HepG2 (cell line): ENCODE results near the gene MGST2. TPM values are rescaled to one million over a fixed set of nuclear protein-coding genes. Genes with fewer than 3 reads are reported as not detected.

Experiments used
- ARID2 ChIP-seq: sonication (generic); formaldehyde crosslinking; IDR thresholded peaks from 2 replicates; pipeline ENCODE4 v1.8.1; 2022; ENCODE audit warnings: mild to moderate bottlenecking, missing genetic modification reagents, borderline replicate concordance
- ARNT2 ChIP-seq: sonication (generic); formaldehyde crosslinking; IDR thresholded peaks from 2 replicates; pipeline ENCODE4 v1.8.0; 2022; ENCODE audit warnings: mild to moderate bottlenecking, low read depth, missing genetic modification reagents, moderate library complexity
- ATF5 ChIP-seq: sonication (generic); formaldehyde crosslinking; IDR thresholded peaks from 2 replicates; pipeline ENCODE4 v1.4.0; 2020; ENCODE audit warnings: mild to moderate bottlenecking, low read depth, missing genetic modification reagents
- CCAR2 ChIP-seq: fragments of 200-400 bp; formaldehyde crosslinking; optimal IDR thresholded peaks from 2 replicates; pipeline ENCODE3; 2018; ENCODE audit warnings: low read depth, mild to moderate bottlenecking, low read length, moderate library complexity
- CREB1 ChIP-seq, 2 experiments: fragments of 450-650 bp in 1 of 2; IDR thresholded peaks; 2 replicates each; pipeline ENCODE4 v1.6.1; 2016 to 2017; ENCODE audit warnings: control low read depth in 1 of 2, mild to moderate bottlenecking in 1 of 2, missing compliant biosample characterization in 1 of 2, missing genetic modification characterization in 1 of 2
- FOSL2 ChIP-seq: sonication (generic); formaldehyde crosslinking; IDR thresholded peaks from 2 replicates; pipeline ENCODE4 v1.4.0; 2020; ENCODE audit warnings: missing genetic modification reagents
- FOXM1 ChIP-seq: sonication (generic); formaldehyde crosslinking; IDR thresholded peaks from 2 replicates; pipeline ENCODE4 v1.5.0; 2020; ENCODE audit warnings: missing genetic modification reagents
- FOXO1 ChIP-seq: sonication (generic); formaldehyde crosslinking; IDR thresholded peaks from 2 replicates; pipeline ENCODE4 v1.4.0; 2020; ENCODE audit warnings: missing genetic modification reagents
- GRHL1 ChIP-seq: sonication (generic); formaldehyde crosslinking; conservative IDR thresholded peaks from 2 replicates; pipeline ENCODE4 v1.8.0; 2022; ENCODE audit warnings: missing genetic modification reagents
- PAWR ChIP-seq: sonication (generic); formaldehyde crosslinking; IDR thresholded peaks from 2 replicates; pipeline ENCODE4 v1.4.0; 2020; ENCODE audit warnings: missing genetic modification reagents, mild to moderate bottlenecking, borderline replicate concordance
- RARA ChIP-seq: IDR thresholded peaks from 2 replicates; pipeline ENCODE4 v1.6.1; 2016; ENCODE audit warnings: missing genetic modification reagents, missing compliant biosample characterization
- SOX6 ChIP-seq, 2 experiments: fragments of 450-650 bp in 1 of 2; sonication (generic) in 1 of 2; formaldehyde crosslinking in 1 of 2; IDR thresholded peaks; 2 replicates each; pipeline versions ENCODE4 v1.4.0 to v1.6.1; 2017 to 2020; ENCODE audit warnings: antibody characterized with exemption in 1 of 2, mild to moderate bottlenecking in 1 of 2, missing genetic modification reagents in 1 of 2
- THRA ChIP-seq: sonication (generic); formaldehyde crosslinking; IDR thresholded peaks from 2 replicates; pipeline ENCODE4 v1.4.0; 2020; ENCODE audit warnings: missing genetic modification reagents, borderline replicate concordance
- ZFP90 ChIP-seq: sonication (generic); formaldehyde crosslinking; IDR thresholded peaks from 2 replicates; pipeline ENCODE4 v1.8.0; 2022; ENCODE audit warnings: missing genetic modification reagents, mild to moderate bottlenecking, inconsistent platforms, borderline replicate concordance
- ZNF17 ChIP-seq: sonication (generic); formaldehyde crosslinking; IDR thresholded peaks from 2 replicates; pipeline ENCODE4 v1.5.0; 2020; ENCODE audit warnings: mild to moderate bottlenecking, missing genetic modification reagents
- ZNF350 ChIP-seq: sonication (generic); formaldehyde crosslinking; IDR thresholded peaks from 2 replicates; pipeline ENCODE4 v1.4.0; 2020; ENCODE audit warnings: mild to moderate bottlenecking, low read depth, missing genetic modification reagents, borderline replicate concordance
- ZNF441 ChIP-seq: sonication (generic); formaldehyde crosslinking; IDR thresholded peaks from 2 replicates; pipeline ENCODE4 v1.7.0; 2021; ENCODE audit warnings: missing genetic modification reagents, borderline replicate concordance
- ZNF580 ChIP-seq: IDR thresholded peaks from 2 replicates; pipeline ENCODE4 v1.6.1; 2016; ENCODE audit warnings: low read depth, borderline replicate concordance
- ZNF724P ChIP-seq: sonication (generic); formaldehyde crosslinking; IDR thresholded peaks from 2 replicates; pipeline ENCODE4 v1.8.0; 2022; ENCODE audit warnings: missing genetic modification reagents, borderline replicate concordance
- ZSCAN5A ChIP-seq: sonication (generic); formaldehyde crosslinking; IDR thresholded peaks from 2 replicates; pipeline ENCODE4 v1.8.0; 2022; ENCODE audit warnings: mild to moderate bottlenecking, missing genetic modification reagents, borderline replicate concordance
- polyA plus RNA-seq, 8 experiments: library from polyadenylated mRNA; depleted of rRNA in 3 of 8; stranded (reverse) in 7 of 8; unstranded in 1 of 8; fragments of >200 nt; fragmentation: Illumina TruSeq in 4 of 8; extraction: Trizol in 4 of 8; gene quantifications; 2 replicates each; pipeline versions ENCODE4 v1.2.1 to v1.2.3, GENCODE V29; 2011 to 2016; ENCODE audit warnings: low read depth in 4 of 8, missing spikeins in 1 of 8, mixed read lengths in 1 of 8; ENCODE audit not compliant: insufficient read depth in 1 of 8
- total RNA-seq, 5 experiments: library from RNA; depleted of rRNA; stranded (reverse); fragments of >200 nt; fragmentation: Illumina TruSeq; extraction: Trizol; gene quantifications; 2 replicates each; pipeline ENCODE4 v1.2.3, GENCODE V29; 2016; ENCODE audit warnings: low read depth in 1 of 5

The MGST2 gene
- total and polyA plus RNA-seq, 2 of the 13 experiments (the other 11 are each of a cell fraction or from before 2014, with no cell fraction given), result 205 to 416 TPM

GRCh38 chr4:139738846-139739613 is 73.4 kb downstream of the MGST2 start (continued):
- TF ChIP-seq CCAR2 (no peak), ZNF441 (no peak), ZNF350 (no peak), FOXO1 (CRISPR knock-in tag) (peak; percentile 60; the same call in 1 of the 2 replicates), ZNF580 (no peak), ATF5 (CRISPR knock-in tag) (no peak), PAWR (no peak), CREB1 (IDR thresholded peaks at IDR 0.05) (no peak), CREB1 (CRISPR knock-in tag; IDR thresholded peaks at IDR 0.05) (no peak), THRA (CRISPR knock-in tag) (peak; percentile 16; the same call in 1 of the 2 replicates), ZFP90 (no peak), ZSCAN5A (CRISPR knock-in tag) (no peak), ARID2 (CRISPR knock-in tag) (no peak), ZNF724P (CRISPR knock-in tag) (no peak), ZNF17 (CRISPR knock-in tag) (no peak), FOXM1 (CRISPR knock-in tag) (no peak), FOSL2 (CRISPR knock-in tag) (peak; percentile 39), ARNT2 (CRISPR knock-in tag) (no peak), RARA (CRISPR knock-in tag) (peak; percentile 88), SOX6 (IDR thresholded peaks at IDR 0.05) (no peak), SOX6 (CRISPR knock-in tag; IDR thresholded peaks at IDR 0.05) (peak; percentile 72), GRHL1 (CRISPR knock-in tag) (no peak)
